GM12891 (cell line): ENCODE measurements around the gene PPP1R12B.
A peak's percentile ranks its signal among the peaks of the same experiment; 100 is the strongest.
"Not testable (repeated sequence)": the region's sequence is repeated elsewhere in the genome, so short reads cannot be mapped to it uniquely, and the experiment has no call there.

Experiments used
- DNase-seq: peaks from one replicate; pipeline ENCODE4 v3.0.0; 2011; ENCODE audit warnings: low spot score; ENCODE audit not compliant: insufficient read length
- FAIRE-seq: peaks from 2 replicates; lab custom pipeline; 2011; peaks lifted over from hg19 to GRCh38; lab: Jason Lieb, UNC
- PAX5 ChIP-seq: IDR thresholded peaks from 2 replicates; pipeline ENCODE4 v1.6.1; 2011; ENCODE audit warnings: low read length, moderate library complexity, mild to moderate bottlenecking; ENCODE audit not compliant: insufficient read depth, severe bottlenecking
- POLR2A ChIP-seq: IDR thresholded peaks from 2 replicates; pipeline ENCODE4 v1.6.1; 2011; ENCODE audit warnings: low read depth, low read length, control low read depth
- POLR2AphosphoS5 ChIP-seq: IDR thresholded peaks from 2 replicates; pipeline ENCODE4 v1.6.1; 2011; ENCODE audit warnings: low read depth, low read length, control low read depth
- POU2F2 ChIP-seq: IDR thresholded peaks from 2 replicates; pipeline ENCODE4 v1.6.1; 2011; ENCODE audit warnings: low read depth, mild to moderate bottlenecking, control low read depth, low read length, moderate library complexity
- SPI1 ChIP-seq: IDR thresholded peaks from 2 replicates; pipeline ENCODE4 v1.6.1; 2011; ENCODE audit warnings: low read depth, low read length, control low read depth
- TAF1 ChIP-seq: IDR thresholded peaks from 2 replicates; pipeline ENCODE4 v1.6.1; 2011; ENCODE audit warnings: low read depth, low read length, control low read depth

The PPP1R12B gene

GRCh38 chr1:202484032-202484431 lies 135.5 kb downstream of the PPP1R12B start:
- peak; percentile 38; the same call in 1 of the 2 replicates for TF ChIP-seq SPI1
- not testable (repeated sequence) for FAIRE-seq, DNase-seq

- DNase-seq, FAIRE-seq: not testable (repeated sequence)
Observed at GRCh38 chr1:202484820-202485219, 136.3 kb downstream of the PPP1R12B start.

- peak; percentile 50 for FAIRE-seq
- TF ChIP-seq POU2F2: 0 out of 2 replicates have a peak, but pooled peaks have one; percentile 38
- DNase-seq: not testable (repeated sequence)
Observed at GRCh38 chr1:202488178-202488649, 139.7 kb downstream of the PPP1R12B start.

GRCh38 chr1:202489101-202489500 lies 140.6 kb downstream of the PPP1R12B start:
- FAIRE-seq, DNase-seq: not testable (repeated sequence)

GRCh38 chr1:202493112-202493511 lies 144.6 kb downstream of the PPP1R12B start:
- FAIRE-seq, DNase-seq: not testable (repeated sequence)

GRCh38 chr1:202498542-202498941 lies 150.0 kb downstream of the PPP1R12B start:
- TF ChIP-seq TAF1: no peak
- no peak for TF ChIP-seq POLR2AphosphoS5
- TF ChIP-seq PAX5: no peak
- TF ChIP-seq POU2F2: no peak
- no peak for TF ChIP-seq POLR2A
- TF ChIP-seq SPI1: no peak
- FAIRE-seq (no peak), DNase-seq (no peak)

GRCh38 chr1:202499997-202500396 lies 151.5 kb downstream of the PPP1R12B start:
- not testable (repeated sequence) for FAIRE-seq, DNase-seq

GRCh38 chr1:202501281-202501680 lies 152.8 kb downstream of the PPP1R12B start:
- DNase-seq (no peak), FAIRE-seq (no peak)
- TF ChIP-seq SPI1 (no peak), POLR2AphosphoS5 (no peak), POU2F2 (no peak)

- FAIRE-seq (no peak), DNase-seq (no peak)
- TF ChIP-seq PAX5 (no peak), POLR2AphosphoS5 (no peak), SPI1 (no peak), TAF1 (no peak), POU2F2 (no peak), POLR2A (no peak)
Observed at GRCh38 chr1:202505356-202505755, 156.9 kb downstream of the PPP1R12B start.

- not testable (repeated sequence) for FAIRE-seq, DNase-seq
Observed at GRCh38 chr1:202505880-202506575, 157.5 kb downstream of the PPP1R12B start.

GRCh38 chr1:202508863-202509262 lies 160.4 kb downstream of the PPP1R12B start:
- not testable (repeated sequence) for FAIRE-seq, DNase-seq

GRCh38 chr1:202513875-202514274 lies 165.4 kb downstream of the PPP1R12B start:
- DNase-seq, FAIRE-seq: not testable (repeated sequence)
- peak; percentile 19; the same call in 1 of the 2 replicates for TF ChIP-seq SPI1

- DNase-seq (no peak), FAIRE-seq (no peak)
- TF ChIP-seq POLR2AphosphoS5 (no peak), TAF1 (no peak), POU2F2 (no peak), PAX5 (no peak), POLR2A (no peak), SPI1 (no peak)
Observed at GRCh38 chr1:202516434-202516877, 168.0 kb downstream of the PPP1R12B start.
